ENCODE measurements around the gene TPT1.
"Not testable (repeated sequence)": the region's sequence is repeated elsewhere in the genome, so short reads cannot be mapped to it uniquely, and the experiment has no call there.

The TPT1 gene

GRCh38 chr13:45350152-45350551, 9.2 kb upstream of the TPT1 start:
- no peak for DNase-seq (ENCODE audit: low read depth)
- H3K4me3 ChIP-seq (ENCODE audit: low read depth, low read length) = no peak overlapping the region
- TF ChIP-seq, protein P1, sequence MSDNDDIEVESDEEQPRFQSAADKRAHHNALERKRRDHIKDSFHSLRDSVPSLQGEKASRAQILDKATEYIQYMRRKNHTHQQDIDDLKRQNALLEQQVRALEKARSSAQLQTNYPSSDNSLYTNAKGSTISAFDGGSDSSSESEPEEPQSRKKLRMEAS (IDR thresholded peaks at IDR 0.05; ENCODE audit: low read depth, low read length) = no peak
- TF ChIP-seq MYC (IDR thresholded peaks at IDR 0.05; ENCODE audit: low read depth, low read length) (no peak), POLR2A (IDR thresholded peaks at IDR 0.05; ENCODE audit: extremely low read depth, insufficient read length) (no peak), CTCF (IDR thresholded peaks at IDR 0.05; ENCODE audit: low read depth, low read length) (no peak)

DNA sequence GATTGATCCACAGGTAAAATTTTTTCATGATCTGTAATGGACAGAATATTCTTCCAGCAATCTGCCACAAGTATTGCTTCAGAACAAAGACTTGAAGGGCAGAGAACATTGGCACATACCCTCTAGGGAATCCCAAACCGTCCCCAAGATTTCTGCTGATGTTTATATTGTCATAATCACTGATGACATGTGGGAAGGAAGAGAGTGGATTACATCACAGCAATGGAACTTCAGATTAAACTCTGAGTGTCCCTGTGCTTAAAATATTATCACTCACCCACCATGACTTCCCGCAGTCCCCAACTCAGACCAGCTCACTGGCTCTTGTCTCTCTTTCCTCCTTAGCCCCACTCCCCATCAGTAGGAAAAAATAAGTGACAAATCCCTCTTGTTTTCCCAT, 8.5 kb upstream of the TPT1 start:
- no peak overlapping the region for H3K4me3 ChIP-seq (ENCODE audit: low read depth, low read length)
- peak; percentile 81 for DNase-seq (ENCODE audit: low read depth)
- TF ChIP-seq MYC (IDR thresholded peaks at IDR 0.05; ENCODE audit: low read depth, low read length) = no peak
- TF ChIP-seq, protein P1 (IDR thresholded peaks at IDR 0.05; ENCODE audit: low read depth, low read length) = no peak
- TF ChIP-seq POLR2A (IDR thresholded peaks at IDR 0.05; ENCODE audit: extremely low read depth, insufficient read length) = no peak
- TF ChIP-seq CTCF (IDR thresholded peaks at IDR 0.05; ENCODE audit: low read depth, low read length) = no peak

- not testable (repeated sequence) for H3K4me3 ChIP-seq (ENCODE audit: low read depth, low read length); DNase-seq (ENCODE audit: low read depth)
Measured at GRCh38 chr13:45344064-45344463, 3.1 kb upstream of the TPT1 start.

DNA sequence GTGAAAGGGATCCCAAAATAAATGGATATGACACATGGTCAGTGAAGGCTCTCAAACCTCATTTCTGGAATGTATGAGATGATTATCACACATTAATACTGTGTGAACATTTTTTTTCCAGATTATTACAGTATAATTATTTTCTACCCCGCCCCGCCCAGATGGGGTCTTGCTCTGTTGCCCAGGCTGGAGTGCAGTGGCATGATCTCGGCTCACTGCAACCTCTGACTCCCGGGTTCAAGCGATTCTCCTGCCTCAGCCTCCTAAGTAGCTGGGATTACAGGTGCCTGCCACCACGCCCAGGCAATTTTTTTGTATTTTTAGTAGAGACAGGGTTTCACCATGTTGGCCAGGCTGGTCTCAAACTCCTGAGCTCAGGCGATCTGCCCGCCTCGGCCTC, 2.1 kb upstream of the TPT1 start:
- H3K4me3 ChIP-seq (ENCODE audit: low read depth, low read length); DNase-seq (ENCODE audit: low read depth): not testable (repeated sequence)

DNA sequence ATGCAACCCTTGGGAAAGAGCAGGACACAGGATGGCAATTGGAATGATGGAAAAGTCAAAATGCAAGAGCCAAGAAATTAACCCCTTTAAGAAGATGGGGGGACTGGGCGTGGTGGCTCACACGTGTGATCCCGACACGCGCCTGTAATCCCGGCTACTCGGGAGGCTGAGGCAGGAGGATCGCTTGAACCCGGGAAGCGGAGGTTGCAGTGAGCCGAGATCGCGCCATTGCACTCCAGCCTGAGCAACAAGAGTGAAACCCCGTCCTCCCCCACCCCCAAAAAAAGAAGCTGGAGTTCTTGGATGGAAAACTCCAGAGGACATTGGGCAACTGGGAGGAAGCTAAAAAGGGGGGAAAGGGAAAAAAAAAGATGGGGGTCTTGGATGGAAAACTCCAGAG, 1.7 kb upstream of the TPT1 start:
- DNase-seq (ENCODE audit: low read depth) = not testable (repeated sequence)
- H3K4me3 ChIP-seq (ENCODE audit: low read depth, low read length) = peak overlapping the region; percentile 99

GRCh38 chr13:45341799-45342500, 967 bp upstream of the TPT1 start:
- TF ChIP-seq CTCF (IDR thresholded peaks at IDR 0.05; ENCODE audit: low read depth, low read length) = no peak
- TF ChIP-seq, protein P1 (IDR thresholded peaks at IDR 0.05; ENCODE audit: low read depth, low read length) = peak; percentile 19; the same call in 1 of the 2 replicates
- 0 out of 2 replicates have a peak, but pooled peaks have one; percentile 27 for TF ChIP-seq MYC (IDR thresholded peaks at IDR 0.05; ENCODE audit: low read depth, low read length)
- H3K4me3 ChIP-seq (ENCODE audit: low read depth, low read length) = peak overlapping the region; percentile 99
- DNase-seq (ENCODE audit: low read depth) = peak; percentile 83

GRCh38 chr13:45340422-45341033, 455 bp downstream of the TPT1 start:
- DNase-seq (ENCODE audit: low read depth) = peak; percentile 95
- no peak for TF ChIP-seq POLR2A (IDR thresholded peaks at IDR 0.05; ENCODE audit: extremely low read depth, insufficient read length)
- TF ChIP-seq, protein P1 (IDR thresholded peaks at IDR 0.05; ENCODE audit: low read depth, low read length) = peak; percentile 79
- peak; percentile 94 for TF ChIP-seq MYC (IDR thresholded peaks at IDR 0.05; ENCODE audit: low read depth, low read length)
- H3K4me3 ChIP-seq (ENCODE audit: low read depth, low read length) = peak overlapping the region; percentile 98

- no peak for DNase-seq (ENCODE audit: low read depth)
- H3K4me3 ChIP-seq (ENCODE audit: low read depth, low read length) = peak overlapping the region; percentile 98
- TF ChIP-seq, protein P1 (IDR thresholded peaks at IDR 0.05; ENCODE audit: low read depth, low read length) = no peak
- no peak for TF ChIP-seq POLR2A (IDR thresholded peaks at IDR 0.05; ENCODE audit: extremely low read depth, insufficient read length)
- no peak for TF ChIP-seq CTCF (IDR thresholded peaks at IDR 0.05; ENCODE audit: low read depth, low read length)
- no peak for TF ChIP-seq MYC (IDR thresholded peaks at IDR 0.05; ENCODE audit: low read depth, low read length)
Measured at GRCh38 chr13:45339867-45340266, 1.1 kb downstream of the TPT1 start.
